ENCODE measurements around the gene TMEM239. TPM values are rescaled to one million over a fixed set of nuclear protein-coding genes. Genes with fewer than 3 reads are reported as not detected.
A peak's percentile ranks its signal among the peaks of the same experiment; 100 is the strongest.
"Not testable (repeated sequence)": the region's sequence is repeated elsewhere in the genome, so short reads cannot be mapped to it uniquely, and the experiment has no call there.

Gene TMEM239
- polyA plus RNA-seq, 4 donors = not detected

- Histone ChIP-seq H3K36me3 (ENCODE audit: control insufficient read depth in 3 of 3, insufficient read depth in 2 of 3, low read depth in 1 of 3, low read length in 3 of 3) (no peaks in the 10 kb centered on the region), H3K27me3 (ENCODE audit: control insufficient read depth in 3 of 3, insufficient read depth in 3 of 3, low read length in 3 of 3) (peaks cover 17 to 77% (median 42%) of the 10 kb centered on the region in 3 donors), H3K4me3 (ENCODE audit: low read depth in 1 of 3, low read length in 3 of 3) (no peak overlapping the region), H3K27ac (ENCODE audit: low read depth in 1 of 3, low read length in 2 of 3) (no peak overlapping the region), H3K4me1 (ENCODE audit: control insufficient read depth in 3 of 3, insufficient read depth in 2 of 3, low read depth in 1 of 3, low read length in 2 of 3) (peaks cover 0 to 2% (median 0%) of the 10 kb centered on the region in 3 donors), H3K9me3 (ENCODE audit: control insufficient read depth in 2 of 2, insufficient read depth in 1 of 2, low read depth in 1 of 2, low read length in 1 of 2) (no peaks in the 10 kb centered on the region)
- FAIRE-seq = no peak
- no peak for DNase-seq
- 49 to 60% (median 59%) methylated on average over 16 of the region's 16 CpGs for WGBS, 3 donors
Measured at GRCh38 chr20:2804041-2804828, 11.9 kb upstream of the TMEM239 start.

- Histone ChIP-seq H3K27me3 (ENCODE audit: control insufficient read depth in 3 of 3, insufficient read depth in 3 of 3, low read length in 3 of 3) (peaks cover 14 to 73% (median 38%) of the 10 kb centered on the region in 3 donors), H3K9me3 (ENCODE audit: control insufficient read depth in 2 of 2, insufficient read depth in 1 of 2, low read depth in 1 of 2, low read length in 1 of 2) (no peaks in the 10 kb centered on the region), H3K36me3 (ENCODE audit: control insufficient read depth in 3 of 3, insufficient read depth in 2 of 3, low read depth in 1 of 3, low read length in 3 of 3) (no peaks in the 10 kb centered on the region), H3K4me1 (ENCODE audit: control insufficient read depth in 3 of 3, insufficient read depth in 2 of 3, low read depth in 1 of 3, low read length in 2 of 3) (no peaks in the 10 kb centered on the region), H3K27ac (ENCODE audit: low read depth in 1 of 3, low read length in 2 of 3) (no peak overlapping the region), H3K4me3 (ENCODE audit: low read depth in 1 of 3, low read length in 3 of 3) (no peak overlapping the region)
- FAIRE-seq = no peak
- no peak for DNase-seq
- WGBS, 3 donors = 15 to 23% (median 22%) methylated on average over 43 to 49 of the region's 49 CpGs
Measured at GRCh38 chr20:2804852-2805688, 11.1 kb upstream of the TMEM239 start.

- Histone ChIP-seq H3K36me3 (ENCODE audit: control insufficient read depth in 3 of 3, insufficient read depth in 2 of 3, low read depth in 1 of 3, low read length in 3 of 3) (no peaks in the 10 kb centered on the region), H3K9me3 (ENCODE audit: control insufficient read depth in 2 of 2, insufficient read depth in 1 of 2, low read depth in 1 of 2, low read length in 1 of 2) (no peaks in the 10 kb centered on the region), H3K4me1 (ENCODE audit: control insufficient read depth in 3 of 3, insufficient read depth in 2 of 3, low read depth in 1 of 3, low read length in 2 of 3) (no peaks in the 10 kb centered on the region), H3K4me3 (ENCODE audit: low read depth in 1 of 3, low read length in 3 of 3) (no peak overlapping the region), H3K27ac (ENCODE audit: low read depth in 1 of 3, low read length in 2 of 3) (no peak overlapping the region), H3K27me3 (ENCODE audit: control insufficient read depth in 3 of 3, insufficient read depth in 3 of 3, low read length in 3 of 3) (peaks cover 6 to 68% (median 33%) of the 10 kb centered on the region in 3 donors)
- WGBS, 3 donors = 28 to 39% (median 33%) methylated on average over 22 of the region's 22 CpGs
- FAIRE-seq = no peak
- no peak for DNase-seq
Measured at GRCh38 chr20:2805689-2806350, 10.3 kb upstream of the TMEM239 start.

GRCh38 chr20:2806351-2806701, 9.8 kb upstream of the TMEM239 start:
- no peak overlapping the region for H3K4me3 ChIP-seq (ENCODE audit: low read depth in 1 of 3, low read length in 3 of 3)
- FAIRE-seq (no peak), DNase-seq (peak in 1 of 2 donors; percentile 37)
- H3K27ac ChIP-seq (ENCODE audit: low read depth in 1 of 3, low read length in 2 of 3) = no peak overlapping the region
- no peaks in the 10 kb centered on the region for H3K4me1 ChIP-seq (ENCODE audit: control insufficient read depth in 3 of 3, insufficient read depth in 2 of 3, low read depth in 1 of 3, low read length in 2 of 3)
- 5 to 37% (median 15%) methylated on average over 4 of the region's 4 CpGs for WGBS, 3 donors
- H3K27me3 ChIP-seq (ENCODE audit: control insufficient read depth in 3 of 3, insufficient read depth in 3 of 3, low read length in 3 of 3) = peaks cover 4 to 63% (median 29%) of the 10 kb centered on the region in 3 donors
- no peaks in the 10 kb centered on the region for H3K9me3 ChIP-seq (ENCODE audit: control insufficient read depth in 2 of 2, insufficient read depth in 1 of 2, low read depth in 1 of 2, low read length in 1 of 2)
- no peaks in the 10 kb centered on the region for H3K36me3 ChIP-seq (ENCODE audit: control insufficient read depth in 3 of 3, insufficient read depth in 2 of 3, low read depth in 1 of 3, low read length in 3 of 3)

- no peak overlapping the region for H3K4me3 ChIP-seq (ENCODE audit: low read depth in 1 of 3, low read length in 3 of 3)
- peaks cover 4 to 56% (median 26%) of the 10 kb centered on the region in 3 donors for H3K27me3 ChIP-seq (ENCODE audit: control insufficient read depth in 3 of 3, insufficient read depth in 3 of 3, low read length in 3 of 3)
- no peak overlapping the region for H3K27ac ChIP-seq (ENCODE audit: low read depth in 1 of 3, low read length in 2 of 3)
- no peaks in the 10 kb centered on the region for H3K9me3 ChIP-seq (ENCODE audit: control insufficient read depth in 2 of 2, insufficient read depth in 1 of 2, low read depth in 1 of 2, low read length in 1 of 2)
- no peak for DNase-seq
- H3K4me1 ChIP-seq (ENCODE audit: control insufficient read depth in 3 of 3, insufficient read depth in 2 of 3, low read depth in 1 of 3, low read length in 2 of 3) = no peaks in the 10 kb centered on the region
- no peak for FAIRE-seq
- H3K36me3 ChIP-seq (ENCODE audit: control insufficient read depth in 3 of 3, insufficient read depth in 2 of 3, low read depth in 1 of 3, low read length in 3 of 3) = no peaks in the 10 kb centered on the region
- 83 to 89% (median 88%) methylated on average over 4 of the region's 4 CpGs for WGBS, 3 donors
Measured at GRCh38 chr20:2807019-2807418, 9.1 kb upstream of the TMEM239 start.

GRCh38 chr20:2807929-2808328, 8.2 kb upstream of the TMEM239 start:
- not testable (repeated sequence) for FAIRE-seq; H3K4me1 ChIP-seq (ENCODE audit: control insufficient read depth in 3 of 3, insufficient read depth in 2 of 3, low read depth in 1 of 3, low read length in 2 of 3); DNase-seq; H3K4me3 ChIP-seq (ENCODE audit: low read depth in 1 of 3, low read length in 3 of 3); H3K27ac ChIP-seq (ENCODE audit: low read depth in 1 of 3, low read length in 2 of 3); H3K36me3 ChIP-seq (ENCODE audit: control insufficient read depth in 3 of 3, insufficient read depth in 2 of 3, low read depth in 1 of 3, low read length in 3 of 3); H3K9me3 ChIP-seq (ENCODE audit: control insufficient read depth in 2 of 2, insufficient read depth in 1 of 2, low read depth in 1 of 2, low read length in 1 of 2)
- WGBS, 3 donors = 73 to 80% (median 79%) methylated on average over 9 of the region's 9 CpGs
- peaks cover 4 to 47% (median 26%) of the 10 kb centered on the region in 3 donors for H3K27me3 ChIP-seq (ENCODE audit: control insufficient read depth in 3 of 3, insufficient read depth in 3 of 3, low read length in 3 of 3)

GRCh38 chr20:2809690-2810089, 6.5 kb upstream of the TMEM239 start:
- no peaks in the 10 kb centered on the region for H3K36me3 ChIP-seq (ENCODE audit: control insufficient read depth in 3 of 3, insufficient read depth in 2 of 3, low read depth in 1 of 3, low read length in 3 of 3)
- peaks cover 4 to 42% (median 21%) of the 10 kb centered on the region in 3 donors for H3K27me3 ChIP-seq (ENCODE audit: control insufficient read depth in 3 of 3, insufficient read depth in 3 of 3, low read length in 3 of 3)
- no peak for FAIRE-seq
- no peak overlapping the region for H3K27ac ChIP-seq (ENCODE audit: low read depth in 1 of 3, low read length in 2 of 3)
- H3K4me1 ChIP-seq (ENCODE audit: control insufficient read depth in 3 of 3, insufficient read depth in 2 of 3, low read depth in 1 of 3, low read length in 2 of 3) = no peaks in the 10 kb centered on the region
- 88 to 90% (median 89%) methylated on average over 10 of the region's 10 CpGs for WGBS, 3 donors
- no peaks in the 10 kb centered on the region for H3K9me3 ChIP-seq (ENCODE audit: control insufficient read depth in 2 of 2, insufficient read depth in 1 of 2, low read depth in 1 of 2, low read length in 1 of 2)
- no peak for DNase-seq
- H3K4me3 ChIP-seq (ENCODE audit: low read depth in 1 of 3, low read length in 3 of 3) = no peak overlapping the region

- Histone ChIP-seq H3K27me3 (ENCODE audit: control insufficient read depth in 3 of 3, insufficient read depth in 3 of 3, low read length in 3 of 3) (peaks cover 0 to 19% (median 1%) of the 10 kb centered on the region in 3 donors), H3K27ac (ENCODE audit: low read depth in 1 of 3, low read length in 2 of 3) (no peak overlapping the region), H3K36me3 (ENCODE audit: control insufficient read depth in 3 of 3, insufficient read depth in 2 of 3, low read depth in 1 of 3, low read length in 3 of 3) (no peaks in the 10 kb centered on the region), H3K4me1 (ENCODE audit: control insufficient read depth in 3 of 3, insufficient read depth in 2 of 3, low read depth in 1 of 3, low read length in 2 of 3) (no peaks in the 10 kb centered on the region), H3K4me3 (ENCODE audit: low read depth in 1 of 3, low read length in 3 of 3) (no peak overlapping the region), H3K9me3 (ENCODE audit: control insufficient read depth in 2 of 2, insufficient read depth in 1 of 2, low read depth in 1 of 2, low read length in 1 of 2) (no peaks in the 10 kb centered on the region)
- FAIRE-seq = no peak
- 72 to 76% (median 76%) methylated on average over 3 of the region's 3 CpGs for WGBS, 3 donors
- no peak for DNase-seq
Measured at GRCh38 chr20:2812189-2812588, 4.0 kb upstream of the TMEM239 start.
